GM21825 (cell line): Measurements from ENCODE around the gene SIX3.

ENCODE experiments used
- ATAC-seq: cut with Tn5 transposase; IDR thresholded peaks from one replicate; pipeline ENCODE4 v1.9.1; 2021; ENCODE audit warnings: mild to moderate bottlenecking, moderate library complexity; ENCODE audit not compliant: unreplicated experiment

The SIX3 gene

GRCh38 chr2:44980751-44981713 is 39.5 kb downstream of the SIX3 start:
- ATAC-seq, result no peak

GRCh38 chr2:44981714-44982108 is 40.2 kb downstream of the SIX3 start:
- ATAC-seq, result no peak

DNA sequence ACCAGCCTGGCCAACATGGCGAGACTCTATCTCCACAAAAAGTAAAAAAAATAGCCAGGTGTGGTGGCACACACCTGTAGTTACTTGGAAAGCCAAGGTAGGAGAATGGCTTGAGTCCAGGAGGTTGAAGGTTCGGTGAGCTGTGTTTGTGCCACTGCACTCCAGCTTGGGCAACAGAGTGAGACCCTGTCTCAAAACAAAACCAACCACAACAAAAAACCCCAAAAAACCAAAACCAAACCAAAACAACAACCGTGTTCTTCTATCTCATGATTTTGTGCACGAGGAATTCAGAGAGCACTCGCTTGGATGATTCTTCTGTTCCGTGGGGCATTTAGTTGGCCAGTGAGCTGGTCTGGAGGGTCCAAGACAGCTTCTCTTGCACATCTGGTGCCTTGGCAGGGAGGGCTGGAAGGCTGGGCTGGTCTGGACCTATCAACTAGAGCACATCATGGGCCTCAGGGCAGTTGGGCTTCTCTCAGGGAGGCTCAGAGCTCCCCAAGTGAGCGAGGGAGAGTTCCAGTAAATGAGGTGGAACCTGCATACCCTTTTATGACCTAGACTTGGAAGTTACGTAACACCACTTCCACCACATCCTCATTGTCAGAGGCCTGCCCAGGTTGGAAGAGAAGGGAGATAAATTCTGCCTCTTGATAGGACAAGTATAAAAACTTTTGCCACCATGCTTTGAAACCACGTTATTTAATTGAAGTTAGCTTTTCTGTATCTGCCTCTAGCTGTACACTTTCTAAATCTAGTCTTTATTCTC is 42.5 kb downstream of the SIX3 start:
- no peak for ATAC-seq

DNA sequence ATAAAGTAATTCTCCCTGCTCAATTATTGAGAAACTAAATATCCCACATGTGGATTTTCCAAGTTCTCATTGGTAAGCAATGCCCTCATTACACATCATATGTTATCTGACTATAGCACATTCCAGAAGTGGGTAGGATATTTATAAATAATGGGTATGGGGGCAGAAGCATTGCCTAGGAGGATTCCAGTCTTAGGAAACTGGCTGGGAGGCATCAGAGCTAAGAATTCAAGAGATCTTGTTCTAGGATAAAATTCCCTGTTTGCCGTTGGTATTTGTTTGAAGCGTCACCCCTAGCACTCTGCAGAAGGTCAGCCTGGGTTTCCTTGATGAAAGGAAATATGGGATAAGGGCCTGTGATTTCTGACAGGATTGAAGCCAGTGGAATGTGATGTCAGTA is 47.7 kb downstream of the SIX3 start:
- ATAC-seq, result no peak

- no peak for ATAC-seq
Measured at GRCh38 chr2:44994377-44994776, 52.9 kb downstream of the SIX3 start.
